ENCODE results near the gene CWC22.

DNA sequence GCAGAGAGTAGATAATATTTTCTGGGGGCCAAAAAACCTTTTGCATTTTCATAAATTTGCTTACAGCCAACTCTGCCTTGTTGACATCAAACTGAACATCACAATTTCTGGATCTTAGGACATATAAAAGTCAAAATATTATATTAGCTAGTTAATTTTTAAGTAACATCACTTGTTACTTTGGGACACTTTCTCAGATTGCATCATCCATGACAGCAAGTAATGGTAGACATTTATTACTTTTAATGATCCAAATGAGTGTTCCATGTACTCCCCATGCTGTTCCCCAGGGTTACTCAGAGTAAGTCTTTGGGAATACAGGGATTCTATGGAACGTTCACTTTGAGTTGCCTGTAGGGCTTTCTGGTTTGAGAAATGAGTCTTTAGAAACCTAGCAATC, 39.1 kb upstream of the CWC22 start:
- TF ChIP-seq, protein P1, sequence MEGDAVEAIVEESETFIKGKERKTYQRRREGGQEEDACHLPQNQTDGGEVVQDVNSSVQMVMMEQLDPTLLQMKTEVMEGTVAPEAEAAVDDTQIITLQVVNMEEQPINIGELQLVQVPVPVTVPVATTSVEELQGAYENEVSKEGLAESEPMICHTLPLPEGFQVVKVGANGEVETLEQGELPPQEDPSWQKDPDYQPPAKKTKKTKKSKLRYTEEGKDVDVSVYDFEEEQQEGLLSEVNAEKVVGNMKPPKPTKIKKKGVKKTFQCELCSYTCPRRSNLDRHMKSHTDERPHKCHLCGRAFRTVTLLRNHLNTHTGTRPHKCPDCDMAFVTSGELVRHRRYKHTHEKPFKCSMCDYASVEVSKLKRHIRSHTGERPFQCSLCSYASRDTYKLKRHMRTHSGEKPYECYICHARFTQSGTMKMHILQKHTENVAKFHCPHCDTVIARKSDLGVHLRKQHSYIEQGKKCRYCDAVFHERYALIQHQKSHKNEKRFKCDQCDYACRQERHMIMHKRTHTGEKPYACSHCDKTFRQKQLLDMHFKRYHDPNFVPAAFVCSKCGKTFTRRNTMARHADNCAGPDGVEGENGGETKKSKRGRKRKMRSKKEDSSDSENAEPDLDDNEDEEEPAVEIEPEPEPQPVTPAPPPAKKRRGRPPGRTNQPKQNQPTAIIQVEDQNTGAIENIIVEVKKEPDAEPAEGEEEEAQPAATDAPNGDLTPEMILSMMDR (IDR thresholded peaks at IDR 0.05): no peak
- TF ChIP-seq POLR2A (IDR thresholded peaks at IDR 0.05): no peak
